ENCODE data around the gene MBNL3.

- TF ChIP-seq CTCF (IDR thresholded peaks at IDR 0.05) (no peak), POLR2A (IDR thresholded peaks at IDR 0.05) (no peak), EP300 (IDR thresholded peaks at IDR 0.05) (no peak)
Measured at GRCh38 chrX:132452911-132453550, 35.8 kb downstream of the MBNL3 start.
